ENCODE measurements around the gene F2RL2.

Gene F2RL2

GRCh38 chr5:76570153-76570552 is 53.0 kb downstream of the F2RL2 start:
- DNase-seq (ENCODE audit: low read depth): no peak
- H3K4me3 ChIP-seq (ENCODE audit: low read depth, low read length): no peak overlapping the region
- TF ChIP-seq CTCF (IDR thresholded peaks at IDR 0.05; ENCODE audit: insufficient read depth, low read depth, low read length, missing control alignments): no peak

Data from GM12865 (cell line).